ENCODE measurements around the gene PLOD2. TPM values are rescaled to one million over a fixed set of nuclear protein-coding genes. Genes with fewer than 3 reads are reported as not detected.
"Not testable (repeated sequence)": the region's sequence is repeated elsewhere in the genome, so short reads cannot be mapped to it uniquely, and the experiment has no call there.

Gene PLOD2
- total RNA-seq, 1 experiment from 2014 or later: 36.6 TPM

DNA sequence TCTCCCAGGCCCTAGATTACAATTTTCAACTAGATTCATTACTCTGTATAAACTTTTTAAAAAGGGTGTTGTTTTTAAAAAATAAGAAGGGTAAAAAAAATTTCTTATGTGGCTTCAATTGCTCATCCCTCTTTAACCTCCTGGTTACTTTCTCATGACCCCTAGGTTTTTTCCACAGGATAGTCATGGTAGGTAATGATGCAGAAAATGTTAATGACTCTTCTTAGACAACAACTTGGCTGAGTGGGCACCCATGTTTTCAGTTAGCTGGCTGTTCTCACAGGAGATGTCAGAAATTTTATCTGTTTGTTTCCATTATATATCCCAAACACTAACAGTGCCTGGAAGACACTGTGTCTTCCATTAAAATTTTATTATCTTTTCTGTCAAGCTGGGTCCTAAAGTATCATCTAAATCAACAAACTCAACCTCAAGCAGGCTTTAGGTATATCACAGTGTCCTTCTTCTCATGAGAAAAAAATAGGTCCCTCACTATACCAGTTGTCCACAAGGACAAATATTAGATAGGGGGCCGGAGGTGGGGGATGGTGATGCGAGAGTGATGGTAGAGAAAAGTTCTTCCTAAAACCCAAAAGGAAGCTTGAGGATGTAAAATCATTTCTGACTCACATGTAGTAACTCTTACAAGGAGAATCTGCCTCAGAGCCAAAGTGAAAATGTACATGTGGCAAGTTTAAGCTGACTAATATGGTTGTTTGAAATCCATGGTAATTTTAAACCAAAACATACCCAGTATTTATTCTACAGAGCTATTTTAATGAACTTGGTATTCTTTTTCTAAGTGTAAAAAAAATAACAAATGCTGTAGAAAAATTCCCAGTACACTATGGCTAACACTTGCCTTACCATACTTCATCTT lies 43.3 kb downstream of the PLOD2 start (continued):
- TF ChIP-seq ZNF219 (CRISPR knock-in tag; IDR thresholded peaks at IDR 0.05; ENCODE audit: borderline replicate concordance) (no peak), ZNF671 (CRISPR knock-in tag; IDR thresholded peaks at IDR 0.05) (no peak), ARID4B (CRISPR knock-in tag; IDR thresholded peaks at IDR 0.05; ENCODE audit: borderline replicate concordance) (no peak), TEAD4 (CRISPR knock-in tag; IDR thresholded peaks at IDR 0.05) (no peak), ZNF232 (CRISPR knock-in tag; IDR thresholded peaks at IDR 0.05) (no peak), USF1 (CRISPR knock-in tag; IDR thresholded peaks at IDR 0.05) (no peak), TP53 (CRISPR knock-in tag; IDR thresholded peaks at IDR 0.05) (no peak)
- TF ChIP-seq, protein P1, sequence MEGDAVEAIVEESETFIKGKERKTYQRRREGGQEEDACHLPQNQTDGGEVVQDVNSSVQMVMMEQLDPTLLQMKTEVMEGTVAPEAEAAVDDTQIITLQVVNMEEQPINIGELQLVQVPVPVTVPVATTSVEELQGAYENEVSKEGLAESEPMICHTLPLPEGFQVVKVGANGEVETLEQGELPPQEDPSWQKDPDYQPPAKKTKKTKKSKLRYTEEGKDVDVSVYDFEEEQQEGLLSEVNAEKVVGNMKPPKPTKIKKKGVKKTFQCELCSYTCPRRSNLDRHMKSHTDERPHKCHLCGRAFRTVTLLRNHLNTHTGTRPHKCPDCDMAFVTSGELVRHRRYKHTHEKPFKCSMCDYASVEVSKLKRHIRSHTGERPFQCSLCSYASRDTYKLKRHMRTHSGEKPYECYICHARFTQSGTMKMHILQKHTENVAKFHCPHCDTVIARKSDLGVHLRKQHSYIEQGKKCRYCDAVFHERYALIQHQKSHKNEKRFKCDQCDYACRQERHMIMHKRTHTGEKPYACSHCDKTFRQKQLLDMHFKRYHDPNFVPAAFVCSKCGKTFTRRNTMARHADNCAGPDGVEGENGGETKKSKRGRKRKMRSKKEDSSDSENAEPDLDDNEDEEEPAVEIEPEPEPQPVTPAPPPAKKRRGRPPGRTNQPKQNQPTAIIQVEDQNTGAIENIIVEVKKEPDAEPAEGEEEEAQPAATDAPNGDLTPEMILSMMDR (IDR thresholded peaks at IDR 0.05): no peak

- Mint-ChIP-seq H3K4me1 (no peaks in the 10 kb centered on the region), H3K27me3 (ENCODE audit: low read depth) (no peaks in the 10 kb centered on the region), H3K9me3 (peaks cover 58% of the 10 kb centered on the region), H3K27ac (no peak overlapping the region; the same call in 1 of the 2 replicates), H3K36me3 (peaks cover 78% of the 10 kb centered on the region), H3K4me3 (no peak overlapping the region)
- no peak for DNase-seq (ENCODE audit: low spot score)
- ChIA-PET POLR2A (no interaction called here), CTCF (no interaction called here)
- TF ChIP-seq FOXJ3 (CRISPR knock-in tag; IDR thresholded peaks at IDR 0.05; ENCODE audit: borderline replicate concordance) (no peak), GABPB1 (CRISPR knock-in tag; IDR thresholded peaks at IDR 0.05) (peak; percentile 79), FOXP1 (CRISPR knock-in tag; IDR thresholded peaks at IDR 0.05; ENCODE audit: borderline replicate concordance) (no peak), ZNF532 (CRISPR knock-in tag; IDR thresholded peaks at IDR 0.05; ENCODE audit: borderline replicate concordance) (no peak), NFE2L1 (CRISPR knock-in tag; IDR thresholded peaks at IDR 0.05) (no peak)
- TF ChIP-seq, protein P1 (IDR thresholded peaks at IDR 0.05): no peak
- no peak for ATAC-seq
These were observed 45.4 kb downstream of the PLOD2 start for GRCh38 chr3:146115619-146116018.

DNA sequence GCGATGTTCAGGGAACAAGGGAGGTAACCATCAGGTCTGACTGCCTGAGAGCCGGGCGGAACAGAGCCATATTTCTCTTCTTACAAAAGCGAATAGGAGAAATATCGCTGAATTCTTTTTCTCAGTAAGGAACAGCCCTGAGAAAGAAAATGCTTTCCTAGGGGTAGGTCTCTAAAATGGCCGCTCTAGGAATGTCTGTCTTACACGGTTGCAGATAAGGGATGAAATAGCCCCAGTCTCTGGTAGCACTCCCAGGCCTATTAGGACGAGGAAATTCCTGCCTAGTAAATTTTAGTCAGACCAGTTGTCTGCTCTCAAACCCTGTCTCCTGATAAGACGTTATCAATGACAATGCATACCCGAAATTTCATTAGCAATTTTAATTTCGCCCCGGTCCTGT lies 47.2 kb downstream of the PLOD2 start:
- H3K4me1 Mint-ChIP-seq; ATAC-seq; H3K27ac Mint-ChIP-seq; H3K27me3 Mint-ChIP-seq (ENCODE audit: low read depth); POLR2A ChIA-PET; CTCF ChIA-PET; DNase-seq (ENCODE audit: low spot score); H3K4me3 Mint-ChIP-seq: not testable (repeated sequence)
- Mint-ChIP-seq H3K9me3 (peaks cover 49% of the 10 kb centered on the region), H3K36me3 (peaks cover 70% of the 10 kb centered on the region)
